Fibroblast of peridontal ligament (primary cell): ENCODE measurements around the gene RPS15.
A peak's percentile ranks its signal among the peaks of the same experiment; 100 is the strongest.
"Not testable (repeated sequence)": the region's sequence is repeated elsewhere in the genome, so short reads cannot be mapped to it uniquely, and the experiment has no call there.

Source experiments
- DNase-seq: peaks from one replicate; pipeline ENCODE4 v3.0.0-alpha.2; 2010; ENCODE audit errors: extremely low read depth

The RPS15 gene

GRCh38 chr19:1469255-1470054 lies 31.3 kb downstream of the RPS15 start:
- DNase-seq, result no peak

DNA sequence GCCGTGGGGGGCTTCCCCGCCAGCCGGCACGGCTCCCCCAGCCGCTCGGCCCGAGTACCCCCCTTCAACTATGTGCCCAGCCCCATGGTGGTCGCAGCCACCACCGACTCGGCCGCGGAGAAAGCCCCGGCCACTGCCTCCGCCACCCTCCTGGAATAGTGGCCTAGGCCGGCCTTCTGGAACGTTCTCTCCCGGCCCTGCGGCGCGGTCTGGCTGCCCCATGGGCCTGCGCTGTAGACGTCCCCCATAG lies 31.8 kb downstream of the RPS15 start:
- no peak for DNase-seq

DNA sequence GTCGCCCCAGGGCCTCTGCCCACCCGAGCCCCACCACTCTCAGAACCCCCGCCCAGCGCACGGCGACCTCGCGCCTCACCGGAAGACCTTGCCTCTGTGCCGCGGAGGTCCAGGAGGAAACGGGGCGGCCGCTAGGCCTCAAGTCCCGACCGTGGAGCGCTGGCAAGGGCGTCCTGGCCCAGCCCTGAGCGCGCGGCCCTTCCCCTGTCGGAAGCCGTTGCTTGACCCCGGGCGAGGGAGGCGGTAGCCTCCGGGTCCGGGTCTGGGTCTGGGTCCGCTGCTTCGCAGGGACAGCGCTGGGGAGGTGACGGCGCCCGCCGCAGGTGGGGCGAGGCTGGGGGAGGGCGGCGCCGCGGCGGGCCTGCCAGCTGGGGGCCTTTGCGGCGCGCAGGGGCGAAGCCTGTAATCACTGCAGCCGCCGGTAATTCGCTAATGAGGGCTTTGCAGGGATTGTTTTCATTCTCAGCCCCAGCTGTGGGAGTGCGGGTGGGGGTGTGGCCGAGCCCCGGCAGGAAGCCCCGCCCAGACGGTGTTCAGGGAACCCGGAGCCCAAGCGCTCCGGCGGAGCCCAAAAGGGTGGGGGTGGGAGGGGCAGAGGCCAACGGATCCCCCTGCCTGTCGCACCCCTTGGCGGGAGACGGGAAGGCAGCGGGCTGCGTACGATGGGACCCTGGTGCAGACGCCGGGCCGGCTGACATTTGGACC lies 32.3 kb downstream of the RPS15 start:
- no peak for DNase-seq

DNA sequence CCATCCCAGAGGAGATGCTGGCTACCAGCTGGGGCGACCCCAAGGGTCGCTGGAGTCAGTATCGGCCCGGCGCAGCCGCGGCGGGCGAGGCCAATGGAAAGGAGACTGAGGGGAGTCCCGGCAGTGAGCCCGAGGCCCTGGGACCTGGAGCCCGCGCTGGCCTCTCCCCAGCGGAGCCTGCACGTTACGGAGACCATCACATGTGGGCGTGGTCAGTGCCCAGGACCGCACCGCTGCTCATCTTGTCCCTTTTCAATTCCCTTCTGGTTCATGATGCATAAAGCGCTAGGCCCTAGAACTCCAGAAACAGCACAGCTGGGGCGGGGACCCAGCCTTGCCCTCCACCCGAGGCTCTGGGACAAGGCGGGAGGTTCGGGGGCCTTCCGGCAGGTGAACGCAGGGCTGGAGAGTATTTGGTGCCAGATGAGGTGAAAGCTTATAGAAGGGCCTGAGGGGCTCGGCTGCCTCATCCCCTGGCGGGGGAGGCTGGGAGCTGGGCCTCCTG lies 32.9 kb downstream of the RPS15 start:
- no peak for DNase-seq

- no peak for DNase-seq
These were observed 33.4 kb downstream of the RPS15 start for GRCh38 chr19:1471515-1472160.

- no peak for DNase-seq
These were observed 34.3 kb downstream of the RPS15 start for GRCh38 chr19:1472231-1473084.

DNA sequence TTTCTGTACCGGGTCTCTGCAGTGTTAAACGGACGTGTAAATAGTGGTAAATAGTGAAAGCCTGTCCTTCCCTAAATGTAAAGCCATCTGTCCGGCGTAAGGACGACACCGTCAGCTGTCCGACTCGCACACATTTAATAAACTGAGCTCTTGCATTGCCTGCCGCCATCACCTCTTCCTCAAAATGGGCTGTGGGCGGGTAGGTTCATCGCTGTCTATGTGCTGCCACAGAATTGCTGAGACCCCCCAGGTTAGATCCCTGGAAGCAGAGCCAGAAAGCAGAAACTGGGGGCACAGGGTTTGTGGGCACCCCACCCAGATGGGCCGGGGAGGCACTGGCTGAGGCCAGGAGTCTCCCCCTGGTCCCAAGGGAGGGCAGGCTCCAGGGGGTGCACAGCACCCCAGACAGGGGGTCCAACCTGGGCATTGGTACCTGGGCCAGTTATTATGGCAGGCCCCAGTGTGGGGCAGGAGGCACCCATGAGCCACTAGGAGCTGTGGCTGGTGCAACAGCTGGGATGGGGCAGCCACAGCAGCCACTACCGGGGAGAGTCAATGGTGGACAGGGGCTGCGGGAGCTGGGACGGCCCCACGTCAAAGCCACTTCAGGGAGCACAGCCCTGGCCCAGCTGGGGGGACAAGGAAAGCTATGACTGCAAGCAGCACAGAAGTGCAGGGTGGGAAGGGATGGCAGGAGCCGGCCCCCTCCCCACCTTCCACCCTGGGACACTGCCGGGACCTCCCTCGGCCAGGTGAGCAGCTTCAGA lies 35.1 kb downstream of the RPS15 start:
- no peak for DNase-seq

DNA sequence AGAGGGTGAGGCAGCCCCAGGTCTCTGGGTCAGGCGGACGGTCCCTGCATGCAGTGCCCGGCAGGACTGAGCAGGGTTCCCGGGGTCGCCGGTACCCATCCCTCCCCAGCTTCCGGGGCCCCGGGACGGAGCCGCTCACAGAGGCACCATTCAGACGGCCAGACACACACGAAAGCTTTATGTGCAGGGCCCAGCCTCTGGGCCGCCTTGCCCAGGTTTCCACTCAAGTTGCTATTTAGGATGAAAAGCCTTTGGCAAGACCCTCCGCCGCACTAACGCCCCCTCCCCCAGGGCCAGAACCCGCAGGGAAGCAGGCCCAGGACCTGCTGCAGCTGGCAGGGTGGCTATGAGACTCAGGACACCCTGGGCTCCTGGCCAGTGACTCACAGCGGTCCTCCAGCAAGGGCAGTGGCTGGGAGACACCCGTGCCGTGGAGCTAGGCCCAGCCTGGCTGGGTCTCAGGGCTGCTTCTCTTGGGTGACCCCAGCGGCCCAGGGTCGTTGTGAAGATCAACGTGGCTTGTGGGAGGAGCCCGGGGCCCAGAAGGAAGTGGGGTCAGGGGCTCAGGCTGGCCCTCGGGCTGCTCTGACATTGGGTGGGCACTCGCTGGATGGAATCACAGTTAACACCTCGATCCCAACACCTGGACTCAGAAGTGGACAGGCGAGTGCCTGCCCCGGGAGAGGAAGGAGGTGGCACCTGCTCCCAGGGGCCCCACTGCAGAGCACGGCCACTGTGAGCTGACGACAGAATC lies 36.0 kb downstream of the RPS15 start:
- DNase-seq, result no peak

- DNase-seq, result no peak
These were observed 36.7 kb downstream of the RPS15 start for GRCh38 chr19:1474765-1475351.

GRCh38 chr19:1475751-1476437 lies 37.7 kb downstream of the RPS15 start:
- DNase-seq, result no peak

DNA sequence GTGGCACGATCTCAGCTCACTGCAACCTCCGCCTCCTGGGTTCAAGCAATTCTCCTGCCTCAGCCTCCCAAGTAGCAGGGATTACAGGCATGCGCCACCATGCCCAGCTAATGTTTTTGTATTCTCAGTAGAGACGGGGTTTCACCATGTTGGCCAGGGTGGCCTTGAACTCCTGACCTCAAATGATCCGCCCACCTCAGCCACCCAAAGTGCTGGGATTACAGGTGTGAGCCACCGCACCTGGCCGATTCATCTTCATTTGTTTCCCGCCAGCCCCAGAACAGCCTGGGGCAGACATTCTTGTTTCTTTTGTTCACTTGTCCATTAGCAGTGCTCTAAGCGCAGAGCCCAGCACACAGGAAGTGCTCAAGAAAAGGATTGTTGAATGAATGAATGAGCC lies 38.9 kb downstream of the RPS15 start:
- DNase-seq, result not testable (repeated sequence)

GRCh38 chr19:1478934-1479707 lies 40.9 kb downstream of the RPS15 start, which contains the start of gene C19orf25:
TSS of gene C19orf25 (minus strand) at chr19:1479215. CDS start at chr19:1478903, 312 bp downstream.
- DNase-seq, result peak; percentile 88

- no peak for DNase-seq
These were observed 43.2 kb downstream of the RPS15 start for GRCh38 chr19:1481224-1481892.

DNA sequence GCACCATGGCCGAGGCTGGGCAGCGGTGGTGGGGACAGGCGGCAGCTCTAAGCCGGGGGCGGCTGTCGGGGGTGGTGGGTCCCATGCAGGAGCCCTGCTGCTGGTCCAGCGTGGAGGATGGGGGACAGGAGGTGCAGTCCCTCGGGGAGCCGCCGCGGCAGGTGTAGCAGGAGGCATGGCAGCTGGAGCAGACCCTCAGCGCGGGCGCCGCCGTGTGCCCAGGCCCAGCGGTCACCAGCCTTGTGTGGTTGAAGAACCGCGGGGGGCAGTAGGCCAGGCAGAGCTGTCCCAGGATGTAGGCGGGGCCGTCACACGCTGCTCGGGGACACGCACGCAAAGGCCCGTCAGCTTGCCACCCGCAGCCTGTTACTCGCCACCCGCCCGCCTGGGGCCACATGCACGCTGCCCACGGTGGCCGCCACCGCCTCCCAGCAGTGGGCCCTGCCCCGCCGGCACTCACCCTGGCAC lies 43.7 kb downstream of the RPS15 start:
- no peak for DNase-seq

GRCh38 chr19:1482361-1483130 lies 44.4 kb downstream of the RPS15 start:
- no peak for DNase-seq

- no peak for DNase-seq
These were observed 45.2 kb downstream of the RPS15 start for GRCh38 chr19:1483131-1483978.
